ENCODE measurements around the gene RET. TPM values are rescaled to one million over a fixed set of nuclear protein-coding genes. Genes with fewer than 3 reads are reported as not detected.

RET gene
- total and polyA plus RNA-seq, 2 of the 13 experiments (the other 11 are each of a cell fraction or from before 2014, with no cell fraction given) = 0.02 TPM; not detected in 1

DNA sequence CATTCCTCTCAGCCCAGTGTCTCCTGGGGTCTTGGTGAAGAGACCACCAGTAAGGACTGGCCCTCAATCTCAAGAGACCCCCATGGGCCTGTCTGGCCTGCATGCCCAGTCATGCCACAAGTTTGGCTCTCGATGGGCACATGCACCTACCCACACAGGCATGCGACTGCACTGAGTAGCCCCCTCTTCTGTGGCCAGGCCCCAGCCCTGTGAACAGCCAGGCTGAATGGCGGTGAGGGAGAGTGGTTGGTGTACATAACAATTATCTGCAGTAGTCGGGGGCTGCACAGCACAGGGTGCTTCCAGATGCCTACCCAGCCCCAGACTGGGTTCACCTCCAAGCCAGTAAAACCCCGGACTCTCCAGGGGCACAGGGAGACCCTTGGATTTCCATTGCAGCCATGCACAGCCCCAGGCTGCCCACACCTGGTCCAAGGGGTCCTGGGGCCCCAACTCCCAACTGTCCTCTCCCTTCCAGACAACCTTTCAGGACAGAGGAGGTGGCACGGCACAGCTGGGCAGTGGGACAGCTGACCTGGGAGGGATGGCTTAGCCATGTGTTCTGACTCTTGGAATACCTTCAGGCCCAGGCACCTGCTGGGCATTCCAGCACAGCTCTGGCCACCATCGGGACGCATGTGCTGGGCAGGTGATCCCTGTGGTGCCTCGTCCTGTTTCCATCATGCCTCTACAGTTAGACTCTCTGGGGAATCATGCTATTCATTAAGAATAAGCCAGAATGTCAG is 40.3 kb downstream of the RET start:
- Histone ChIP-seq H3K4me1 (ENCODE audit: insufficient read depth, low read length) (no peaks in the 10 kb centered on the region), H3K36me3 (replicated peaks in 1 of 2; ENCODE audit: control insufficient read depth in 1 of 2, insufficient read depth in 2 of 2, low read length in 2 of 2) (no peaks in the 10 kb centered on the region), H3K27me3 (ENCODE audit: control insufficient read depth in 1 of 2, insufficient read depth in 2 of 2, low read length in 2 of 2) (peaks cover 2 to 47% of the 10 kb centered on the region in 2 experiments; a peak in 4 of 5 replicates), H3K27ac (ENCODE audit: extremely low read length, insufficient read depth, low read length) (no peak overlapping the region), H3K9ac (ENCODE audit: insufficient read depth, low read depth, low read length) (no peak overlapping the region), H3K9me3 (ENCODE audit: low read length) (no peaks in the 10 kb centered on the region), H3K79me2 (ENCODE audit: insufficient read depth, low read length) (no peaks in the 10 kb centered on the region), H4K20me1 (ENCODE audit: insufficient read depth, low read length) (no peaks in the 10 kb centered on the region), H3K4me2 (ENCODE audit: low read depth, low read length) (no peak overlapping the region), H3K4me3 (replicated peaks in 1 of 3; ENCODE audit: insufficient read depth in 1 of 3, low read depth in 2 of 3, low read length in 3 of 3) (no peak overlapping the region), H2AFZ (ENCODE audit: low read length) (no peak overlapping the region)
- FAIRE-seq (no peak), DNase-seq (ENCODE audit: low spot score) (no peak), ATAC-seq (no peak)
- no peak for TF ChIP-seq ZNF20 (CRISPR knock-in tag; IDR thresholded peaks at IDR 0.05)
- no peak for TF ChIP-seq PHF21A (CRISPR knock-in tag; IDR thresholded peaks at IDR 0.05)
- TF ChIP-seq, protein P1, sequence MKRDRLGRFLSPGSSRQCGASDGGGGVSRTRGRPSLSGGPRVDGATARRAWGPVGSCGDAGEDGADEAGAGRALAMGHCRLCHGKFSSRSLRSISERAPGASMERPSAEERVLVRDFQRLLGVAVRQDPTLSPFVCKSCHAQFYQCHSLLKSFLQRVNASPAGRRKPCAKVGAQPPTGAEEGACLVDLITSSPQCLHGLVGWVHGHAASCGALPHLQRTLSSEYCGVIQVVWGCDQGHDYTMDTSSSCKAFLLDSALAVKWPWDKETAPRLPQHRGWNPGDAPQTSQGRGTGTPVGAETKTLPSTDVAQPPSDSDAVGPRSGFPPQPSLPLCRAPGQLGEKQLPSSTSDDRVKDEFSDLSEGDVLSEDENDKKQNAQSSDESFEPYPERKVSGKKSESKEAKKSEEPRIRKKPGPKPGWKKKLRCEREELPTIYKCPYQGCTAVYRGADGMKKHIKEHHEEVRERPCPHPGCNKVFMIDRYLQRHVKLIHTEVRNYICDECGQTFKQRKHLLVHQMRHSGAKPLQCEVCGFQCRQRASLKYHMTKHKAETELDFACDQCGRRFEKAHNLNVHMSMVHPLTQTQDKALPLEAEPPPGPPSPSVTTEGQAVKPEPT (CRISPR knock-in tag; IDR thresholded peaks at IDR 0.05; ENCODE audit: low read depth) = no peak
- TF ChIP-seq STAT5B (CRISPR knock-in tag; IDR thresholded peaks at IDR 0.05) = no peak
- no peak for TF ChIP-seq ZNF816 (CRISPR knock-in tag; IDR thresholded peaks at IDR 0.05; ENCODE audit: borderline replicate concordance)
- TF ChIP-seq, protein P2, sequence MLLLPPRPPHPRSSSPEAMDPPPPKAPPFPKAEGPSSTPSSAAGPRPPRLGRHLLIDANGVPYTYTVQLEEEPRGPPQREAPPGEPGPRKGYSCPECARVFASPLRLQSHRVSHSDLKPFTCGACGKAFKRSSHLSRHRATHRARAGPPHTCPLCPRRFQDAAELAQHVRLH (CRISPR knock-in tag; IDR thresholded peaks at IDR 0.05; ENCODE audit: borderline replicate concordance, low read depth) = no peak
- WGBS (ENCODE audit: low lambda C conversion rate) = 0% methylated on average over 4 of the region's 9 CpGs
- POLR2A ChIA-PET = no interaction called here
- in situ Hi-C loops (cut with HindIII; ENCODE audit: extremely low pct_ligation_motif_present, low pct_unique_long_range_greater_than_20kb) = no loop called here
- CTCF ChIA-PET (ENCODE audit: low intra/inter-chr PET ratio, low total read pairs) = no interaction called here
- BruUV-seq (replicated peaks) = no TSS peak
- intact Hi-C loops (cut with micrococcal nuclease; ENCODE audit: unreplicated experiment) = no loop called here

Data from HepG2 (cell line).